Lower leg skin (tissue), 4 donors: ENCODE data around the gene AHSP. TPM values are rescaled to one million over a fixed set of nuclear protein-coding genes. Genes with fewer than 3 reads are reported as not detected.

Experiments
- DNase-seq, 2 donors: peaks; one replicate each; pipeline ENCODE4 v3.0.0-alpha.2; 2019; ENCODE audit warnings: low spot score in 2 of 2
- H3K4me3 ChIP-seq: fragments of 200-600 bp; sonication (generic); 2 replicates; pipeline ENCODE4 v1.5.1; 2017; ENCODE audit warnings: mild to moderate bottlenecking, low read depth; ENCODE audit not compliant: poor library complexity, severe bottlenecking
- CTCF ChIP-seq, 3 donors: fragments of 450-650 bp; IDR thresholded peaks; one replicate each; pipeline ENCODE4 v1.5.1; 2016; ENCODE audit warnings: antibody characterized with exemption in 3 of 3, mild to moderate bottlenecking in 3 of 3, moderate library complexity in 2 of 3
- POLR2A ChIP-seq, 2 donors: fragments of 450-650 bp; IDR thresholded peaks; one replicate each; pipeline ENCODE4 v1.6.1; 2016 to 2017; ENCODE audit warnings: antibody characterized with exemption in 2 of 2, mild to moderate bottlenecking in 1 of 2, moderate library complexity in 1 of 2
- WGBS, 2 donors: methylation state at CpG; one replicate each; pipeline ENCODE4 v1.1.5; 2018; 5-methylcytosine and 5-hydroxymethylcytosine counted together
- intact Hi-C: fragments of 100-400 bp; cut with DNase I; formaldehyde crosslinking; loops from one replicate; pipeline ENCODE4 v1.15.0; 2023; ENCODE audit warnings: low total_unique reads
- total RNA-seq, 4 donors: library from RNA; depleted of rRNA; stranded (reverse); fragments of >200 nt; gene quantifications; one replicate each; pipeline ENCODE4 v1.1.0, GENCODE V29; 2016

AHSP gene
- total RNA-seq, 4 donors from 2014 or later = not detected

DNA sequence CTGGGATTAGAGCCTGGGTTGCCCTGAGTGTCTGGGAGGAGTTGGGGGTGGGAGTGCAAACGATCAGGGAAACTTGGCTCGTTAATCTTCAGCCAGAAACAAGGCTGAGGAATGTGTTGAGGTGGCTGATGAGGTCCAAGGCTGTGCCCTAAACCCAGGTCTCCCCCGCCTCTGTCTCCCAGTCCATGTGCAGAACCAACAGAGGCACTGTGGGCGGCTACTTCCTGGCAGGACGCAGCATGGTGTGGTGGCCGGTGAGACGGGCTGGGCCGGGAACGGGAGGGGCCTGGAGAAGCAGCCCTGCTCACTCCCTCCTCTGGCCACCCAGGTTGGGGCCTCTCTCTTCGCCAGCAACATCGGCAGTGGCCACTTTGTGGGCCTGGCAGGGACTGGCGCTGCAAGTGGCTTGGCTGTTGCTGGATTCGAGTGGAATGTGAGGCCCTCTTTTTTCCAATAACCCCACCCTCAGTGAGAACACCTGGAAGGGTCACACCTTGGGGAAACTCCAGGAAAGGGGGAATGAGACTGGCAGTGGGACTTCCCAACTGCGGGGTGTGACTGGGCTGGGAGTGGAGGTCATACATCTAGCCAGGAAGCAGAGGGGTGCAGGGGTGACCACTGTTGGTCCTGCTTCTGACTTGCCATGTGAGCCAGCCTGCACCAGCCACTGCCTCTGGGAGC lies 43.1 kb upstream of the AHSP start:
- intact Hi-C loops = no loop called here
- H3K4me3 ChIP-seq = no peak overlapping the region
- 48 to 55% methylated on average over 14 of the region's 14 CpGs for WGBS, 2 donors
- no peak for DNase-seq
- TF ChIP-seq CTCF (IDR thresholded peaks at IDR 0.05) (no peak), POLR2A (IDR thresholded peaks at IDR 0.05) (no peak)

DNA sequence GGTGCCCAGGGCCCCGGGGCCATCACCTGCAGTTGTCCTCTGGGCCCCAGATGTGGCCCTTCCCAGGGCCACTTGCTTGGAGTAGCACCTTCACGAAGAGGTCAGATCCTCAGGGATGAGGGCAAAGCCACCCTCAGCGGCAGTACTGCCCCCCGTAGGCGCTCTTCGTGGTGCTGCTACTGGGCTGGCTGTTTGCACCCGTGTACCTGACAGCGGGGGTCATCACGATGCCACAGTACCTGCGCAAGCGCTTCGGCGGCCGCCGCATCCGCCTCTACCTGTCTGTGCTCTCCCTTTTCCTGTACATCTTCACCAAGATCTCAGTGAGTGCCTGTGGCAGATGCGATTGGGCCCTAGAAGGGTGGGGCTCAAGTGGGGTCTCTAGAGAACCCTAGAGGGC lies 42.1 kb upstream of the AHSP start:
- H3K4me3 ChIP-seq = no peak overlapping the region
- 92 to 93% methylated on average over 14 to 17 of the region's 17 CpGs for WGBS, 2 donors
- intact Hi-C loops = no loop called here
- no peak for TF ChIP-seq POLR2A (IDR thresholded peaks at IDR 0.05)
- no peak for TF ChIP-seq CTCF (IDR thresholded peaks at IDR 0.05)
- no peak for DNase-seq

DNA sequence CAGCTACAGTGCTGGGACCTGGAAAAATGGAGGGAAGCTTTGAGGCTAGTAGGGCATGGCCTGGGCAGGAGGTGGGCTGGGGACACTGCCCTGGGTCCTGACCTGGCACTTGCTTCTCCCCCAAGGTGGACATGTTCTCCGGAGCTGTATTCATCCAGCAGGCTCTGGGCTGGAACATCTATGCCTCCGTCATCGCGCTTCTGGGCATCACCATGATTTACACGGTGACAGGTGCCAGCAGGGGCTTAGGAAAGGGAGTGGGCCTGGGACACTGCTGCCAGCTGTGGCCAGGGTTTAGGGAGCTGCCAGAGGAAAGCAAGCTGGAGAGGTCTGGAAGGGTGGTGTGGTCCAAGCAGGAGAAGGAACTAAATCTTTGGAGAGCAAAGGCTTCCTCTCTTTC lies 41.7 kb upstream of the AHSP start:
- DNase-seq = no peak
- 99 to 100% methylated on average over 5 of the region's 5 CpGs for WGBS, 2 donors
- no peak for TF ChIP-seq POLR2A (IDR thresholded peaks at IDR 0.05)
- TF ChIP-seq CTCF (IDR thresholded peaks at IDR 0.05) = no peak
- H3K4me3 ChIP-seq = no peak overlapping the region
- intact Hi-C loops = no loop called here

DNA sequence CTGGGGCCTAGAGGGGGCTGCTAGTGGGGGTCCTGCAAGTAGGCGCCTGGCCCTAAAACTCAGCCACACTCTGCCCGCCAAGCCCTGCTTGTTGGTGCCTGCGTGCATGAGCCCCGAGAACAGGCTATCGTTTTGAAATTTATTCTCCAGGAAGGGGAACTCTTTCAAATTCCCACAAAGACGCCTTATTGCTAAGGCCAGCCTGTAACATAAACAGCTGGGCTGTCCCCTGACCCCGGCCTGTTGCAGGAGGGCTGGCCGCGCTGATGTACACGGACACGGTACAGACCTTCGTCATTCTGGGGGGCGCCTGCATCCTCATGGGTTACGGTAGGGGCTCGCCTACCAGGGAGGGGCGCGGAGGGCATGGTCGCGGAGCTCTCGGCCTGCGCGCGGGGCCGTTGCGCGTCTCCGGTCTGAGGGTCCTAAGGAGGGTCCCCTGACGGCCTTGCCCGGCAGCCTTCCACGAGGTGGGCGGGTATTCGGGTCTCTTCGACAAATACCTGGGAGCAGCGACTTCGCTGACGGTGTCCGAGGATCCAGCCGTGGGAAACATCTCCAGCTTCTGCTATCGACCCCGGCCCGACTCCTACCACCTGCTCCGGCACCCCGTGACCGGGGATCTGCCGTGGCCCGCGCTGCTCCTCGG lies 40.5 kb upstream of the AHSP start:
- peak overlapping the region; percentile 28 for H3K4me3 ChIP-seq
- intact Hi-C loops = no loop called here
- WGBS, 2 donors = 8 to 13% methylated on average over 26 to 27 of the region's 48 CpGs
- TF ChIP-seq POLR2A (IDR thresholded peaks at IDR 0.05) (no peak), CTCF (IDR thresholded peaks at IDR 0.05) (no peak)
- DNase-seq = no peak

- H3K4me3 ChIP-seq = peak overlapping the region; percentile 28
- TF ChIP-seq POLR2A (IDR thresholded peaks at IDR 0.05) (no peak), CTCF (IDR thresholded peaks at IDR 0.05) (no peak)
- intact Hi-C loops = no loop called here
- peak in 1 of 2 donors; percentile 31 for DNase-seq
- 0% methylated on average over 18 to 35 of the region's 60 CpGs for WGBS, 2 donors
Measured at GRCh38 chr16:31487720-31488467, 39.8 kb upstream of the AHSP start.
